ENCODE measurements around the gene GRK1. TPM values are rescaled to one million over a fixed set of nuclear protein-coding genes. Genes with fewer than 3 reads are reported as not detected.
A peak's percentile ranks its signal among the peaks of the same experiment; 100 is the strongest.

GRK1 gene
- total RNA-seq, 2 experiments from 2014 or later = not detected

DNA sequence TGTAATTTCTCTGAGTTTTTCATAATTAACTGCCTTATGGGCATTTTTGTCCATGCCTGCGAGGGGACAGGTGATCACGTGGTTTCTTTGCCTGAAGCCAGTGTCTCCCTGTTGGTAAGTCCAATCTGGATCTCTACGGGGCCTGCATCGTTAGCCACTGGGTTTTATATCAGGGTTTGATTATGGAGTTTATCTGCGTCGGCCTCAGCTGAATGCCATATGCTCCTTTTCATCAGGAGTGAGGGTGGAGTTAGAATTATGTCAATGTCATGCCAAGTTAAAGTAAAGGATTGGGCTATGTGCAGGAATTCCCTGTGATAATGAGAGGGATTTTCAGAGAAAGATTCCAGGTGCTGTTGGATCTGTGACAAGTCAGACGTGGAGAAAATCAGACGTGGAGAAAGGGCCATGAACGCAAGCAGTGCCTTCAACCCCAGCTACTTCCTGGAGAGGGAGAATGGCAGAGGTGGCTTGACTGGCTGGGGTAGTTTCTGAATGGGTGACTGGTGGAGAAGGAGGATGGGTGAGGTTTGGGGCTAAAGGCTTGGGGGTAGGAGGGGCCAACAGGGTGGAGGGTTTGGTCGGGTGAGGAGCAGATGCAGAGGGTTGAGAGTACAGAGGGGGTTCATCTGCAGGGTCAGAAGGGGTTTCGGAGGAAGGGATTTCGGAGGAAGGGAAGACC is 116.3 kb downstream of the GRK1 start:
- ChIA-PET POLR2A (no interaction called here), CTCF (interaction anchor here (0.6 kb wide), 1 partner anchor 542 kb away, joined by 3 read pairs; no protein-coding TSS in a partner anchor)
- no peak for DNase-seq
- no peaks in the 10 kb centered on the region for H3K36me3 Mint-ChIP-seq
- H3K4me3 Mint-ChIP-seq = no peak overlapping the region
- H3K27me3 Mint-ChIP-seq = peaks cover 14% of the 10 kb centered on the region
- no peaks in the 10 kb centered on the region for H3K9me3 Mint-ChIP-seq
- intact Hi-C loops (cut with micrococcal nuclease) = no loop called here
- no peak overlapping the region for H3K27ac Mint-ChIP-seq
- no peaks in the 10 kb centered on the region for H3K4me1 Mint-ChIP-seq (ENCODE audit: low read depth)

DNA sequence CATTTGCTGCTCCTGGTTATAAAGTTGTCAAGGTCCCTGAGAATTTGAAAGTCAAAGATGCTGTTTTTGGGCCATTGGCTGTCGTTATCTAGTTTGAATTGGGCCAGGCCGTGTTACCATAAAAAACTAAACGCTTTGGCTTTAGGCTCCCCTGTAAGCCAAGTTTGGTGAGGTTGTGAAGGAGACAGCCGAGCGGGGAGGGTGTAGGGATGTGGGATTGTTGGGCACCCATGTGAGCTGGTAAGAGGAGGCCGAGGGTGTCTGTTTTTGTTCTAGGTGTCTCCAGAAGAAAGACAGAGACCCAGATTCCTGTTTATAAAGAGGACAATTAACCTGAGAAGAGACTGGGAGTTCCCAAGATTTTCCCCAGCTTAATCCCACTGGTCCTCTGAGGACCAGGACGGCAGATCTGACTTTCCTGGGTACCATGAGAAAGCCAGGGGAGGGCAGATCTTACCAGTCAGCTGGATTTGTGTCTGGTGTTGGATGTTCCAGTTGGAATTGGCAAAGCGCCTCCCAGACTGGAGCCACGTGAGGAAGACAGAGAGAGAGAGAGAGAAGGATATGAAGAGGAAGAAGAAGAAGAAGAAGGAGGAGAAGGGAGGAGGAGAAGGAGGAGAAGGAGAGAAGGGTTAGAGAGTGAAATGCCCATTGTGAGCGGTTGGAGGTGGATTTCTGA is 117.1 kb downstream of the GRK1 start:
- intact Hi-C loops (cut with micrococcal nuclease) = no loop called here
- DNase-seq = peak; percentile 0
- Mint-ChIP-seq H3K4me1 (ENCODE audit: low read depth) (no peaks in the 10 kb centered on the region), H3K27me3 (peaks cover 8% of the 10 kb centered on the region), H3K9me3 (no peaks in the 10 kb centered on the region), H3K4me3 (no peak overlapping the region), H3K27ac (no peak overlapping the region), H3K36me3 (no peaks in the 10 kb centered on the region)
- ChIA-PET POLR2A (interaction anchor here (0.7 kb wide), 1 partner anchor 498 kb away, joined by 3 read pairs; no protein-coding TSS in a partner anchor), CTCF (no interaction called here)

DNA sequence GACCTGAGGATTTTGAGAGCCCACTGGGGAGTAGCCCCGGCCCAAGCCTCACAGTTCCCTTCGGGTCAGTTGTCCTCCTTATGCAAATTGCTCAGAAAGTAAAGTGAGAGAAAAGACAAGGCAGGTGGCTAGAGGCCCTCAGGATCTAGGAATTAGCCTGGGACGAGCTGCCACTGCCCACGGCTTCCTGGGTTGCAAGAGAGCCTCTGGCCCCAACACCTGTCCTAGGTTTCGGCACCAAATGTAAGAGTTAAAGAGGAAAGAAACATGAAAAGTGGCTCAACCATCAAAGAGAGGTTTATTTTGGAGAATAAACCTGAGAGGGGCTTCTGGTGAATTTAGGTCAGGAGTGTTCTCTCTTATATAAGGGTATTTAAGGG is 117.6 kb downstream of the GRK1 start:
- H3K4me1 Mint-ChIP-seq (ENCODE audit: low read depth) = no peaks in the 10 kb centered on the region
- no peaks in the 10 kb centered on the region for H3K36me3 Mint-ChIP-seq
- POLR2A ChIA-PET = interaction anchor here (0.7 kb wide), 1 partner anchor 498 kb away, joined by 3 read pairs; no protein-coding TSS in a partner anchor
- CTCF ChIA-PET = no interaction called here
- H3K9me3 Mint-ChIP-seq = no peaks in the 10 kb centered on the region
- H3K4me3 Mint-ChIP-seq = no peak overlapping the region
- no peak overlapping the region for H3K27ac Mint-ChIP-seq
- peaks cover 8% of the 10 kb centered on the region for H3K27me3 Mint-ChIP-seq
- no peak for DNase-seq
- intact Hi-C loops (cut with micrococcal nuclease) = no loop called here

DNA sequence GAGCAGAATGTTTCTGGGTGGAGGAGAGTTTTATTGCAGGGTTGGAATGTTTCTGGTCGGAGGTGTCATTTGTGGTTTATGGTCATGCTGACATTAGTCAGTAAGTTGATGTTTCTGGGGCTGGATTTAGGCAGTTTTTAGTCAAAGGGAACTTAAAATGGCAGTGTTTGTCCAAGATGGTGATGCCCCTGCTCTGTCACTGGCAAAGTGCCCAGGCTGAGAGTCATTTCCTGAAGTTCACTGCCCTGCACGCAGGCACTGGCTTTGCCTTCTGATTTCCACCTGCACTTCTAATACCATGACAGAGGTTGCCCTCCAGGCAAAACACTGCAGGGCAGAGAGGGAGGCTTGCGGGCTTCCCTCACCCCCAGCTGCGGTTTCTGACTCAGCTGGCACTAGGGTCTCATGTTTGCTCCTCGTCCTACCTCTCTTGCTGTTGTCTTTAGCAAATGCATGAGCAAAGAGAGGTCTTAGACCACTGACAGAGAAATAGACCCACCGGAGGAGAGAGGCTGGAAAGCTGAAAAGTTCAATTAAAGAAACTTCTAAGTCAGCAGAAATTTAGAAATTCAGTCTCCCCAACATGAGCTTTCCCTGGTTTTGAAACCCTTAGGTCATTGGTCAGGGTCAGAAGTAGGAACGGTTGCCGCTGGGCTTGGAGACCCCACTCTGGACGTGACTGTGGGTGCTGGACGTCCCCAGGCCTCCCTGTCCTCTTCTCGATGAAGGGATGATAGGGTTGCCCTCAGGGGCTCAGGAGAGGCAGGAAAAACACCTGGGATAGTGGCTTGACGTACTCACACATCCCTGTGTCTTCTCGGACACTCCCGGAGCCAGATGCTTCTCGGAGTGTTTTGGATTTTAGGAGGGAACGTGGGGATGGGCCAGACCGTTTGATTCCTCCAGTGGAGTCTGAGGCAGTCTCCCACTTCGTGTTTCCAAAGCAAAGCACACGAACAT is 118.3 kb downstream of the GRK1 start:
- no peak overlapping the region for H3K27ac Mint-ChIP-seq
- intact Hi-C loops (cut with micrococcal nuclease) = no loop called here
- CTCF ChIA-PET = no interaction called here
- H3K4me1 Mint-ChIP-seq (ENCODE audit: low read depth) = no peaks in the 10 kb centered on the region
- no peaks in the 10 kb centered on the region for H3K9me3 Mint-ChIP-seq
- DNase-seq = peak; percentile 59
- no peak overlapping the region for H3K4me3 Mint-ChIP-seq
- POLR2A ChIA-PET = interaction anchor here (0.7 kb wide), 1 partner anchor 497 kb away, joined by 3 read pairs; no protein-coding TSS in a partner anchor
- H3K27me3 Mint-ChIP-seq = peaks cover 8% of the 10 kb centered on the region
- no peaks in the 10 kb centered on the region for H3K36me3 Mint-ChIP-seq

DNA sequence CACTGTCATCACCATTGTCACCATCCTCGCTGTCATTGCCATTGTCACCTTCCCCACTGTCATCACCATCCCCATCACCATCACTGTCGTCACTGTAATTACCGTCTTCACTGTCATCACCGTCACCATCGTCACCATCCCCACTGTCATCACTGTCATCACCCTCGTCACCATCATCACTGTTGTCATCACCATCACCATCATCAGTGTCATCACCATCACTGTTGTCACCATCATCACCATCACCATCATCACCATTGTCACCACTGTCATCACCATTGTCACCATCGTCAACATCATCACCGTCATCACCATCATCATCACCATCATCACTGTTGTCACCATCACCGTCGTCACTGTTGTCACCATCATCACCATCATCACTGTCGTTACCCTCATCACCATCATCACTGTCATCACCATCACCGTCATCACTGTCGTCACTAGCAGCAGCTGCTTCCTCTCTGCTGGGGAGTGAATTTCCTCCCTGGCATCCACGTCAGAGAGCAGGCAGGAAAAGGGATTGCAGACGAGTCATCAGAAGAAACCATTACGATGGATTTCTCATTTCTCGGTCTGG is 119.3 kb downstream of the GRK1 start:
- Mint-ChIP-seq H3K36me3 (no peaks in the 10 kb centered on the region), H3K4me1 (ENCODE audit: low read depth) (no peaks in the 10 kb centered on the region), H3K9me3 (no peaks in the 10 kb centered on the region), H3K27ac (no peak overlapping the region), H3K4me3 (no peak overlapping the region), H3K27me3 (peaks cover 8% of the 10 kb centered on the region)
- intact Hi-C loops (cut with micrococcal nuclease) = no loop called here
- DNase-seq = no peak
- POLR2A ChIA-PET = no interaction called here
- CTCF ChIA-PET = no interaction called here

Other genes starting within 250 kb of the GRK1 start
- under 1 TPM; 0.50 to 0.56 TPM for gene ADPRHL1, start 213.7 kb upstream of the GRK1 start, total RNA-seq
- 10 to 100 TPM; 14.4 to 15.8 TPM for gene DCUN1D2, start 176.5 kb upstream of the GRK1 start, total RNA-seq
- gene TFDP1, start 82.5 kb upstream of the GRK1 start, total RNA-seq = 100 to 1,000 TPM; 149 to 156 TPM
- not detected for gene ATP4B, start 9.0 kb upstream of the GRK1 start, total RNA-seq
- gene TMEM255B, start 92.0 kb downstream of the GRK1 start, total RNA-seq = under 1 TPM; 0.61 to 0.88 TPM
- 1 to 10 TPM; 1.5 TPM for gene GAS6, start 196.9 kb downstream of the GRK1 start, total RNA-seq

All from activated CD4-positive, alpha-beta memory T cell treated with anti-CD3 and anti-CD28 coated beads for 36 hours (primary cell).